A204.1 (cell line): ENCODE results near the gene FAM53B.

ENCODE experiments used
- FAIRE-seq: peaks from 2 replicates; lab custom pipeline; 2012; peaks lifted over from hg19 to GRCh38; lab: Jason Lieb, UNC

FAM53B gene

GRCh38 chr10:124696446-124697392 lies 47.5 kb downstream of the FAM53B start:
- no peak for FAIRE-seq

- no peak for FAIRE-seq
Observed at GRCh38 chr10:124695259-124695658, 48.9 kb downstream of the FAM53B start.

- FAIRE-seq = no peak
Observed at GRCh38 chr10:124694481-124695220, 49.5 kb downstream of the FAM53B start.

- no peak for FAIRE-seq
Observed at GRCh38 chr10:124693801-124694416, 50.3 kb downstream of the FAM53B start.

GRCh38 chr10:124693396-124693795 lies 50.8 kb downstream of the FAM53B start:
- FAIRE-seq = no peak

GRCh38 chr10:124692100-124692446 lies 52.1 kb downstream of the FAM53B start:
- FAIRE-seq = no peak

- no peak for FAIRE-seq
Observed at GRCh38 chr10:124691421-124692099, 52.6 kb downstream of the FAM53B start.

GRCh38 chr10:124691002-124691401 lies 53.2 kb downstream of the FAM53B start:
- no peak for FAIRE-seq

GRCh38 chr10:124689911-124690498 lies 54.2 kb downstream of the FAM53B start:
- no peak for FAIRE-seq

GRCh38 chr10:124688889-124689670 lies 55.1 kb downstream of the FAM53B start:
- FAIRE-seq = no peak

GRCh38 chr10:124688386-124688785 lies 55.8 kb downstream of the FAM53B start:
- no peak for FAIRE-seq

- FAIRE-seq = no peak
Observed at GRCh38 chr10:124686707-124687376, 57.3 kb downstream of the FAM53B start.

- FAIRE-seq = no peak
Observed at GRCh38 chr10:124685261-124685660, 58.9 kb downstream of the FAM53B start.

- FAIRE-seq = no peak
Observed at GRCh38 chr10:124683814-124684213, 60.4 kb downstream of the FAM53B start.

GRCh38 chr10:124681626-124682552 lies 62.3 kb downstream of the FAM53B start:
- FAIRE-seq = no peak

GRCh38 chr10:124681091-124681490 lies 63.1 kb downstream of the FAM53B start:
- FAIRE-seq = no peak

- FAIRE-seq = no peak
Observed at GRCh38 chr10:124680675-124681074, 63.5 kb downstream of the FAM53B start.

GRCh38 chr10:124679401-124679800 lies 64.8 kb downstream of the FAM53B start:
- FAIRE-seq = no peak

GRCh38 chr10:124678557-124679240 lies 65.5 kb downstream of the FAM53B start:
- no peak for FAIRE-seq
